GM12875 (cell line): Measurements from ENCODE around the gene SPINT1.
A peak's percentile ranks its signal among the peaks of the same experiment; 100 is the strongest.
"Not testable (repeated sequence)": the region's sequence is repeated elsewhere in the genome, so short reads cannot be mapped to it uniquely, and the experiment has no call there.

Source experiments
- H3K4me3 ChIP-seq: one replicate; pipeline ENCODE4 v1.5.1; 2011; ENCODE audit warnings: low read depth, low read length, control low read depth
- TF ChIP-seq, protein P1 (sequence below): IDR thresholded peaks from 2 replicates; pipeline ENCODE4 v1.5.1; 2011; ENCODE audit warnings: low read depth, mild to moderate bottlenecking, control low read depth, inconsistent platforms, low read length, moderate library complexity, borderline replicate concordance; ENCODE audit not compliant: insufficient read depth

Gene SPINT1

DNA sequence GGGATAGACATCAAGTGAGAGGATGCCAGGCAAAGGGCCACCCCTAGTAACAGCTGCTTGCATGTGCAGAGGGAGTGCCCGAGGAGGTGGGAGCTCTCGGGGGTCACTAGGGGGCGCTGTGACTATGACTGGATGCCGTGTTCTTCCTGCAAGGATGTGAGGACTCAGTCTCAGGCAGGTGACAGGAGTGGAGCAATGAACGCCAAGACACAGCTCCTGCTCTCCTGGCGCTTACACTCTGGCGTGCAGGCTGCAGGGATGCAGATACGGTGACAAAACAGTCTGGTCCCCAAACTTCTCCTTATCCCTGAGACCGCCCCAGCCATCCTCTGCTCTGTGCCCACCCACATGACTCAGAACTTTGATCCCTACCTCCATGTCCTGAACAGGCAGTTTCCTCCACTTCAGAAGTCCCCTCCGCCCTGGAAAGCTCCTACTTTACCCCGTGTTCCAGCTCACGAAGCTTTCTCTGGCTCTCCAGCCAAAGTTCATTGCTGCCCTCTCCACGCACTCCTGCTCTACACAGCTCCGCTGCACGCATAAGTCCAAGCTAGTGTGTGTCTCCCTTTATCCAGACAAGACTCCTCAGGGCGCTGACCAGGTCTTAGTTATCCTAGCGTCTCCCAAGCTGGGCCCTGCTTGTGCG, 15.5 kb downstream of the SPINT1 start:
- H3K4me3 ChIP-seq = no peak overlapping the region
- TF ChIP-seq, protein P1, sequence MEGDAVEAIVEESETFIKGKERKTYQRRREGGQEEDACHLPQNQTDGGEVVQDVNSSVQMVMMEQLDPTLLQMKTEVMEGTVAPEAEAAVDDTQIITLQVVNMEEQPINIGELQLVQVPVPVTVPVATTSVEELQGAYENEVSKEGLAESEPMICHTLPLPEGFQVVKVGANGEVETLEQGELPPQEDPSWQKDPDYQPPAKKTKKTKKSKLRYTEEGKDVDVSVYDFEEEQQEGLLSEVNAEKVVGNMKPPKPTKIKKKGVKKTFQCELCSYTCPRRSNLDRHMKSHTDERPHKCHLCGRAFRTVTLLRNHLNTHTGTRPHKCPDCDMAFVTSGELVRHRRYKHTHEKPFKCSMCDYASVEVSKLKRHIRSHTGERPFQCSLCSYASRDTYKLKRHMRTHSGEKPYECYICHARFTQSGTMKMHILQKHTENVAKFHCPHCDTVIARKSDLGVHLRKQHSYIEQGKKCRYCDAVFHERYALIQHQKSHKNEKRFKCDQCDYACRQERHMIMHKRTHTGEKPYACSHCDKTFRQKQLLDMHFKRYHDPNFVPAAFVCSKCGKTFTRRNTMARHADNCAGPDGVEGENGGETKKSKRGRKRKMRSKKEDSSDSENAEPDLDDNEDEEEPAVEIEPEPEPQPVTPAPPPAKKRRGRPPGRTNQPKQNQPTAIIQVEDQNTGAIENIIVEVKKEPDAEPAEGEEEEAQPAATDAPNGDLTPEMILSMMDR = peak; percentile 92

DNA sequence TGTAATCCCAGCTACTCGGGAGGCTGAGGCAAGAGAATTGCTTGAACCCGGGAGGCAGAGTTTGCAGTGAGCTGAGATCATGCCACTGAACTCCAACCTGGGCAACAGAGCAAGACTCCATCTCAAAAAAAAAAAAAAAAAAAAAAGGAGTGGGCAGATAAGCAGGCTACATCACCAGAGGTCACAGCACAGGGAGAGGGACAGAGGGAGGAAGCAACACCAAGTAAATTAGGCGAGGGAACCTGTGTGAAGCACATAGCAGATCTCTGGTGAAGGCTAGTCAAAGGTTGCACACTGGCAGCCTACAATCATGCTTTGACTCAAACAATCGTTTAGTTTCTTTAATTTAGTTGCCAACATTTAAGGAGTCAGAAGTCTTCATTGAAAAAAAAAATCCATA, 17.3 kb downstream of the SPINT1 start:
- H3K4me3 ChIP-seq = not testable (repeated sequence)

DNA sequence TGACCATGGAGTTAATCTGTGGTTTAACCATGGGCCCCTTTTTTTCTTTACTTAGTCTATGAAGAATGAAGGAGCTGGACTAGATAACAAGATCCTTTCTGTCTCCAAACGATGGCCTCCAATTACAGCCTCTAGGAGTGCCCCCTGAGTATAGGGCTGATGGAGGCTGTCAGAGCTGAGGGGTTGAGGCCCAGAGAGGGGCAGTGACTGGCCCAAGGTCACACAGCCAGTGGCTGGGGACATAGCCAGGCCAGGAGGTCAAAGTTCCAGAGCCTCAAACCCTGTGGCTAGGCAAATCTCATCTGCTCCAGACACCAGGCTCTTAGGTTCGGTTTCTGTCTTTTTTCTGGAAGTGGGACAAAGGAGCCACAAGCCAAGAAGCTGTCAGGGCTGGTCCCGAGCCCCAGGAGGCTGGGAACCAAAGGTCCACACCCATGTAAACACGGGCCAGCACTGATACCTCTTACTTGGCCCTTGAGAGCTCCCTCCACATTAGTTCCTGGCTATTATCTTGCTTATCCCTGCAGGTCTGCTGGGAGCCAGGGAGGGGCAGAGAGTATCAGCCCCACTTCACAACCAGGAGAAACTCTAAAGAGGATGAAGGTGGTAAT, 19.9 kb downstream of the SPINT1 start:
- TF ChIP-seq, protein P1 = no peak

DNA sequence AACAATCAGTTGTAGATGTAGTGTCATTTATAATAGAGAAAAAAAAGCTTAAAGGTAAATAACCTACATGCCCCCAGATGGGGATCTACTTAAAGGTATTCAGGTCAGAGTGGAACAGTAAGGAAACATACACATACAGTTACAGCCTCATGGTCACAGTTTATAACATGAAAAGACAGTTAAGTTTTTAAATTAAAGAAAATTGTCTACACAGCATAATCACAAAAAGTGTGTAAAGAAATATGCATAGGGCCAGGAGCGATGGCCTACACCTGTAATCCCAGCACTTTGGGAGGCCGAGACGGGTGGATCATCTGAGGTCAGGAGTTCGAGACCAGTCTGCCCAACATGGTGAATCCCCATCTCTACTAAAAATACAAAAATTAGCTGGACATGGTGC, 23.4 kb downstream of the SPINT1 start:
- H3K4me3 ChIP-seq = no peak overlapping the region
- TF ChIP-seq, protein P1 = no peak

More for the DNA sequence above, 19.9 kb downstream of the SPINT1 start:
- H3K4me3 ChIP-seq = no peak overlapping the region

DNA sequence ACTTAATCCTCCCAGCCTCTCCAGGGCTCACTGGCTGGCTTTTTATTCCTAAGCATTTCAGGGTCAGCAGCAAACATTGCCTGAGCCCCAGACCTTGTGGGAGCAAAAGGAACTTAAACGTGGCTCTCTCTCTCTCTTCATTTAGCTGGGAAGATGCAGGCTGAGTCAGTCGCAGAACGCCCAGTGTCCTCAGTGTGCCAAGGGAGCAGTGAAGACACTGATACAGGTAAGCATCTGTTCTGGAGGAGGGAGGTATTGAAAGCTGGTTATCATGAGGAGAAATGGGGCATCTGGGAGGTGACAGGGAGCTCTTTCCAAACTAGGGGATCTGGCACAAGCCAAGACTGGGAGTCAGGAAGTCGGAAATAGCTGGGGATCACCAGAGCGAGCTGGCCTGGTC, 25.8 kb downstream of the SPINT1 start:
- H3K4me3 ChIP-seq = no peak overlapping the region
- TF ChIP-seq, protein P1 = no peak

DNA sequence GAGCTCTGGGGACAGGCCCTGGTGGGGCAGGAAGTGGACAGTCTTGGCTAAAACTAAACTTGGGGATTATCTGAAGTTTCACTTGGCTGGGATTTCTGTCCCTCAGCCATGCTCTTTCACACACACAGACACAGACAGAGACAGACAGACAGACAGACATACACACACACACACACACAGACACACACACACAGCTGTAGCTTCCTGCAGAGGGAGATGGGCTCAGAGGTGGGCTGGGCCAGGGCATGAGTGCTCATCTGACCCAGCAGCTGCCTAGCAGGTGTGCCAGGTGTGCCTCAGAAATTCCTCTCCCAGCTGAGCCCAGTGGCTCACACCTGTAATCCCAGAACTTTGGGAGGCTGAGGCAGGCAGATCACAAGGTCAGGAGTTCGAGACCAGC, 26.9 kb downstream of the SPINT1 start:
- TF ChIP-seq, protein P1 = no peak
- no peak overlapping the region for H3K4me3 ChIP-seq

DNA sequence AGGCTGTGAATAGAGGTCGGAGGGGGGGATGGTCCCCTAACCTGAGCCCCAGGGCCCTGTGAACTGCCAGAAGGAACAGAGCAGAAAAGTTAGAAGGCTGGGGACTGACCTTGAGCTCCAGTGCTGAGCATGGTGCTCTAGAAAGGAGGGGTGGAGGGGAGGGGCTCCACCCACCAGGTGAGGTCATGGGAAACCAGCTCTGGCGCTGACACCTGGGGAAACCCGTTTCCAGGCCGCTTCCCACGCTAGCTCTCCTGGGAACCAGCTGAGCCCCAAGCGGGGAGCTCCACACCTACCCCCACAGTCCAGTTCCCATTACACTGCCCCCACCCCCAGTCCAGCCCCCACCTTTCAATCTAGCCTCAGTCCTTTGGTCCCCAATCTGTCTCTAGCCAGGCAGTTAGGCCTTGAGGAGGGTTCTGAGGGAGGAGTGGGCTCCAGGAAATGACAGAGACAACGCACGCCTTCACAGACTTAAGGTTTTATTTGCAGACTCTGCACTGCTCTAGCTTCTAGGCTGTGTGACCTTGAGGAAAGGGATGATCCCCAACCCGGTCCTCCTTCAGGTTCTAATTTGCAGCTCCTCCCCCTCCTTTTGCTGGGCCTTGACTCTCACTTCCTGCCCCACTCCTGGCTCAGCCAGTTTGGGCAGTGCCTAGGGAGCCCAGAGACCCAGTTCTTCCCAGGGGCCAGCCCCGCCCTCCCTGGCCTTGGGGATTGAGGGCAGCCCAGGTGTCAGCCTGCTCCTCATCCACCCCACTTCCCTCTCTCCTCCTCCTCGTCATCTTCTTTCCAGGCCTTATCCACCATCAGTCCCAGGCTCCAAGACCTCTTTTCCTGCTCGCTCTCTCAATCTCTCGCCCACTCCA, 28.1 kb downstream of the SPINT1 start:
- H3K4me3 ChIP-seq = no peak overlapping the region
- TF ChIP-seq, protein P1 = no peak
